GM12864 (cell line): ENCODE measurements around the gene DLGAP1.

Source experiments
- DNase-seq: peaks from one replicate; pipeline ENCODE4 v3.0.0-alpha.2; 2011; ENCODE audit warnings: low read depth
- H3K4me3 ChIP-seq: 2 replicates; pipeline ENCODE4 v1.5.1; 2011; ENCODE audit warnings: mild to moderate bottlenecking, low read depth, low read length, control low read depth
- TF ChIP-seq, protein P1 (sequence below): IDR thresholded peaks from 2 replicates; pipeline ENCODE4 v1.5.1; 2011; ENCODE audit warnings: low read depth, mild to moderate bottlenecking, moderate library complexity, low read length, control low read depth, inconsistent platforms; ENCODE audit errors: missing control alignments

DLGAP1 gene

DNA sequence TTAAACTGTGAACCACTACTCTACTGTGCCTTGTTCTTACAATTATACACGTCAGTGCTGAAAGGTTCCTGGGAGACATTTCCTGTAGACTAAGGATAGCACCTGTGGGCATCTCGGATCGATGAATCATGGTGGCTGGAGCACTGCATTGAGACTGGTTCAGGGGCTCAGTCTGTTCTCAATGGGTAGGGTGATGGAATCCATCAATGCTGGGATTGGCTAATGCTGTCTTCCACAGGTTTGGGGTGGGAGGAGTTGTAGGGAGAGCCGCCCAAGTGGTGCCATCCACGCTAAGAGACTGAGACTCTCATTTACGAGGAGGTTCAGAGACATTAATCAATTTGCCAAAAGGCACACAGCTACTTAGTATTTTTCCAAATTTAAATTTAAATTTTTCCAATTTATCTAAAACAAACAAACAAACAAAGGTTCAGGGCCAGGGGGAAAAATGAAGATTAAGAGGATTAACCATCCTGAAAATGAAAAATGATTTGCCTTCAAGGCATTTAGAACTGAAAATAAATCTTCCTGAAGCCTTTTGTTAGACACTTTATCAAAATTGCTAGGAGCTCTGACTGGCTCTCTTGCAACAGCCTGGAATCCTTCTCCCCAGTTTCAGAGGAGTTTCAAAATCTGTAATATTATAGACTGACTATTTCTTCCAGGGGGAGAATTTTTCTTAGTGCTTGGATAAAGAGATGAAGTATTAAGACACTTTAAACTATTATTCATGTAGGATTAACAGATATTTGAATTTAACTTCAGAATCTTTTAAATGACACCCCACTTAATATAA lies 645.9 kb downstream of the DLGAP1 start:
- TF ChIP-seq, protein P1, sequence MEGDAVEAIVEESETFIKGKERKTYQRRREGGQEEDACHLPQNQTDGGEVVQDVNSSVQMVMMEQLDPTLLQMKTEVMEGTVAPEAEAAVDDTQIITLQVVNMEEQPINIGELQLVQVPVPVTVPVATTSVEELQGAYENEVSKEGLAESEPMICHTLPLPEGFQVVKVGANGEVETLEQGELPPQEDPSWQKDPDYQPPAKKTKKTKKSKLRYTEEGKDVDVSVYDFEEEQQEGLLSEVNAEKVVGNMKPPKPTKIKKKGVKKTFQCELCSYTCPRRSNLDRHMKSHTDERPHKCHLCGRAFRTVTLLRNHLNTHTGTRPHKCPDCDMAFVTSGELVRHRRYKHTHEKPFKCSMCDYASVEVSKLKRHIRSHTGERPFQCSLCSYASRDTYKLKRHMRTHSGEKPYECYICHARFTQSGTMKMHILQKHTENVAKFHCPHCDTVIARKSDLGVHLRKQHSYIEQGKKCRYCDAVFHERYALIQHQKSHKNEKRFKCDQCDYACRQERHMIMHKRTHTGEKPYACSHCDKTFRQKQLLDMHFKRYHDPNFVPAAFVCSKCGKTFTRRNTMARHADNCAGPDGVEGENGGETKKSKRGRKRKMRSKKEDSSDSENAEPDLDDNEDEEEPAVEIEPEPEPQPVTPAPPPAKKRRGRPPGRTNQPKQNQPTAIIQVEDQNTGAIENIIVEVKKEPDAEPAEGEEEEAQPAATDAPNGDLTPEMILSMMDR, result no peak
- no peak overlapping the region for H3K4me3 ChIP-seq
- no peak for DNase-seq

GRCh38 chr18:3806656-3807055 lies 648.5 kb downstream of the DLGAP1 start:
- TF ChIP-seq, protein P1, result no peak
- DNase-seq, result no peak
- H3K4me3 ChIP-seq, result no peak overlapping the region

- H3K4me3 ChIP-seq, result no peak overlapping the region
- TF ChIP-seq, protein P1, result no peak
- no peak for DNase-seq
These were observed 650.8 kb downstream of the DLGAP1 start for GRCh38 chr18:3804336-3804735.

DNA sequence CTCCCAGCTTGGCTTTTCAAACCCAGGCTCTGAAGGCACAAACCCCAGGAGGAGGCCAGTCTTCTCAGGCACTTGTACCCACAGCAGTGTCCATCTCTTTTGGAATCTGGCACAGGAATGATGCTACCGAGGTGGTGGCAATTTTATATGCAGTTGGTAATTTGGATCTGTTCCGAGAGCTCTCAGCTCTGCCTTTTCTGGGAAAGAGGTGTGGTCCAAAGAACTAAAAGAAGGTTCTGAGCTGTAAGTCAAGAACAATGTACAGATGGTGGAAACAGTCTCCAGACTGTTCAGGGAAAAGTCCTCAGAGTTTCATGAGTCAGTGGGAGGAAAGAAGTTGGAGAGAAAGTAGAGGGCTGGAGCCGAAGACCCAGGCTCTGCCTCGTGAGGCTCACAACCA lies 651.8 kb downstream of the DLGAP1 start:
- TF ChIP-seq, protein P1, result no peak
- DNase-seq, result no peak
- H3K4me3 ChIP-seq, result no peak overlapping the region

DNA sequence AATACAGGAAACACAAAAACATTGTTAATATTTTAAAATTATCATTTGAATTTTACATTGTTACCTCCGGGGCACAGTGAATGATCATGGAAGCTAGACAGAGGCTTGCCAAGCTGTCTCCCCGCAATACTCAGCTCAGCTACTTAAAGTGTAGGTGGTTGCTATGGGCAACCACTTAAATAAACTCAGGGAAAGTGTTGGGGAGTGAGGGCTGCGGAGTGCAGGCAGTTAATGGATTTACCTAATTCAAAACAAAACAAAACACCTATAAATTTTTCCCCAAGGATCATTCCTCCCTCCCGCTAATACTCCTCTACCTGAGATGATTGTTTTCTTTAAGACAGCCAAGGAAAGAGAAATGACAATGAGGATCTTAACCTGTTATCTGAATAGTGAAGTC lies 655.6 kb downstream of the DLGAP1 start:
- TF ChIP-seq, protein P1, result no peak
- no peak overlapping the region for H3K4me3 ChIP-seq
- DNase-seq, result no peak

GRCh38 chr18:3798032-3798431 lies 657.1 kb downstream of the DLGAP1 start:
- H3K4me3 ChIP-seq, result no peak overlapping the region
- no peak for DNase-seq
- TF ChIP-seq, protein P1, result no peak

- H3K4me3 ChIP-seq, result no peak overlapping the region
- TF ChIP-seq, protein P1, result no peak
- no peak for DNase-seq
These were observed 658.7 kb downstream of the DLGAP1 start for GRCh38 chr18:3796434-3796833.
